Nephron (organoid): Measurements from ENCODE around the gene PNLDC1.
"Not testable (repeated sequence)": the region's sequence is repeated elsewhere in the genome, so short reads cannot be mapped to it uniquely, and the experiment has no call there.

Source experiments
- H3K27ac Mint-ChIP-seq, 3 experiments: 2 replicates each; pipeline ENCODE4 v1.8.0; 2020; ENCODE audit warnings: mixed read lengths in 3 of 3, mild to moderate bottlenecking in 2 of 3, moderate library complexity in 1 of 3
- H3K27me3 Mint-ChIP-seq: 2 replicates; pipeline ENCODE4 v1.8.0; 2021; ENCODE audit warnings: low read depth, mild to moderate bottlenecking, moderate library complexity, mixed read lengths
- H3K36me3 Mint-ChIP-seq: 2 replicates; pipeline ENCODE4 v1.8.0; 2020; ENCODE audit warnings: low read depth, mixed read lengths
- H3K4me1 Mint-ChIP-seq: 2 replicates; pipeline ENCODE4 v1.8.0; 2020; ENCODE audit warnings: mixed read lengths
- H3K4me3 Mint-ChIP-seq, 3 experiments: 2 replicates each; pipeline ENCODE4 v1.8.0; 2020; ENCODE audit warnings: mild to moderate bottlenecking in 3 of 3, mixed read lengths in 3 of 3, moderate library complexity in 2 of 3
- H3K9me3 Mint-ChIP-seq: 2 replicates; pipeline ENCODE4 v1.8.0; 2020; ENCODE audit warnings: mixed read lengths
- TF ChIP-seq, protein P1 (sequence below), 3 experiments: fragments of 200-600 bp; sonication (generic); IDR thresholded peaks; one replicate each; pipeline ENCODE4 v1.5.0; 2021; ENCODE audit warnings: antibody characterized with exemption in 3 of 3; ENCODE audit not compliant: unreplicated experiment in 3 of 3

The PNLDC1 gene

DNA sequence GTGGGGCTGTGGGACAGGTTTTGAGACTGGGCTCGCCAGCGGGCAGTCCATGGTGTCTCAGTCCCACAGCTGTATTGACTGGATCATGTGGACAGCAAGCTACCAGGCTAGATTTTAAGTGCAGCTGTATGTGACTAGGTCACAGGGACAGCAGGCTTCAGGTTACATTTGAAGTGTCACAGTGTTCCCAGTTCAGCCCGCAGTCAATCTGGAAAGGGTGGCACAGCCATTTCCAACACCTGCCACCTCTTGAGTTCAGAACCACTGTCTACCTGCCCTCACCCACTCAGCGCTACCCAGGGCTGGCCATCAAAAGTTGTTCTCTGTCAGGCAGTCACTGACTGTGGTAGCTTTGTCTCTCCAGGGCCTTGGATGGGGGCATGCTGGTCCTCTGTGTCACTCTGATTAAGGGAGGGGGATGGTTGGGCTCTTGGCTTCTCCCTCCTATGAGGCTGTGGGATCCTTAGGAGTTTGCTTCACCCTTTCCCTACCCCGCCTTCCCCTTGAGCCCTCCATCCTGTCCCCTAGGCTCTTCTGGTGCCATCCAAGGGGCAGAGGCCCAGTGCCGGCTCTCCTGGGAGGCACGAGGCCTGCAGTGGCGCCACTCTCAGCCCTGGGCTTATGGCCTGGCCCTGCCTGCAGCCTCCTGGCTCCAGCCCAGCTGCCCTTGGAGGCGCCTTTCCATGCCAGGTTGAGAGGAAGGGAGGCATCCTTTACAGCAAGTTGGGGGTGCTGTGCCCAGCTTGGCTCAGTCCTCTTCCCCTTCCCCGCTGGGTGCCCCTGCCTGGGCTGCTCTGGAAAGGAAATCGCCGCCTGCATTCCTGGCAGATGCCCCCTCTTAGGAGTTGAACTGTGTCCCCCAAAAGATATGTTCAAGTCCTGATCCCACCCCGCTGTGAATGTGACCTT lies 44.9 kb downstream of the PNLDC1 start:
- Mint-ChIP-seq H3K4me1 (no peaks in the 10 kb centered on the region), H3K27ac (no peak overlapping the region), H3K9me3 (peaks cover 8% of the 10 kb centered on the region), H3K27me3 (peaks cover 4% of the 10 kb centered on the region), H3K4me3 (no peak overlapping the region), H3K36me3 (no peaks in the 10 kb centered on the region)
- TF ChIP-seq, protein P1, sequence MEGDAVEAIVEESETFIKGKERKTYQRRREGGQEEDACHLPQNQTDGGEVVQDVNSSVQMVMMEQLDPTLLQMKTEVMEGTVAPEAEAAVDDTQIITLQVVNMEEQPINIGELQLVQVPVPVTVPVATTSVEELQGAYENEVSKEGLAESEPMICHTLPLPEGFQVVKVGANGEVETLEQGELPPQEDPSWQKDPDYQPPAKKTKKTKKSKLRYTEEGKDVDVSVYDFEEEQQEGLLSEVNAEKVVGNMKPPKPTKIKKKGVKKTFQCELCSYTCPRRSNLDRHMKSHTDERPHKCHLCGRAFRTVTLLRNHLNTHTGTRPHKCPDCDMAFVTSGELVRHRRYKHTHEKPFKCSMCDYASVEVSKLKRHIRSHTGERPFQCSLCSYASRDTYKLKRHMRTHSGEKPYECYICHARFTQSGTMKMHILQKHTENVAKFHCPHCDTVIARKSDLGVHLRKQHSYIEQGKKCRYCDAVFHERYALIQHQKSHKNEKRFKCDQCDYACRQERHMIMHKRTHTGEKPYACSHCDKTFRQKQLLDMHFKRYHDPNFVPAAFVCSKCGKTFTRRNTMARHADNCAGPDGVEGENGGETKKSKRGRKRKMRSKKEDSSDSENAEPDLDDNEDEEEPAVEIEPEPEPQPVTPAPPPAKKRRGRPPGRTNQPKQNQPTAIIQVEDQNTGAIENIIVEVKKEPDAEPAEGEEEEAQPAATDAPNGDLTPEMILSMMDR (IDR thresholded peaks at IDR 0.05; ENCODE audit: unreplicated experiment in 3 of 3) = no peak

DNA sequence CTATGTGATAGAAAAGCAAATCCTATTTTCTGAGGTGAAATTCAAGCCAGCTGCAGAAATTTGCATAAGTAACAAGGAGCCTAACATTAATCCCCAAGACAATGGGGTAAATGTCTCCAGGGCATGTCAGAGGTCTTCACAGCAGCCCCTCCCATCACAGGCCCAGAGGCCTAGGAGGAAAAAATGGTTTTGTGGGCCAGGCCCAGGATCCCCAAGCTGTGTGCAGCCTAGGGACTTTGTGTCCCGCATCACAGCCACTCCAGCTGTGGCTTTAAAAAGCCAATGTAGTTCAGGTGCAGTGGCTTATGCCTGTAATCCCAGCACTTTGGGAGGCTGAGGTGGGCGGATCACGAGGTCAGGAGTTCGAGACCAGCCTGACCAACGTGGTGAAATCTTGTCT lies 48.5 kb downstream of the PNLDC1 start:
- not testable (repeated sequence) for H3K27ac Mint-ChIP-seq, H3K27me3 Mint-ChIP-seq, H3K36me3 Mint-ChIP-seq, H3K4me1 Mint-ChIP-seq, H3K4me3 Mint-ChIP-seq
- peaks cover 11% of the 10 kb centered on the region for H3K9me3 Mint-ChIP-seq

DNA sequence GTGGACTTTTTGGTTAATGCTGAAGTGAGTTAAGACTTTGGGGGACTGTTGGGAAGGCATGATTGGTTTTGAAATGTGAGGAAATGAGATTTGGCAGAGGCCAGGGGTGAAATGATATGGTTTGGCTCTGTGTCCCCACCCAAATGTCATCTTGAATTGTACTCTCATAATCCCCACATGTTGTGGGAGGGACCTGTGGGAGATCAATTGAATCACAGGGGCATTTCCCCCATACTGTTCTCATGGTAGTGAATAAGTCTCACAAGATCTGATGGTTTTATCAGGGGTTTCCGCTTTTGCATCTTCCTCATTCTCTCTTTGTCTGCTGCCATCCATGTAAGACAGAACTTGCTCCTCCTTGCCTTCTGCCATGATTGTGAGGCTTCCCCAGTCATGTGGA lies 49.8 kb downstream of the PNLDC1 start:
- H3K9me3 Mint-ChIP-seq = peaks cover 11% of the 10 kb centered on the region
- H3K27me3 Mint-ChIP-seq, H3K27ac Mint-ChIP-seq, H3K4me3 Mint-ChIP-seq, H3K4me1 Mint-ChIP-seq, H3K36me3 Mint-ChIP-seq: not testable (repeated sequence)

DNA sequence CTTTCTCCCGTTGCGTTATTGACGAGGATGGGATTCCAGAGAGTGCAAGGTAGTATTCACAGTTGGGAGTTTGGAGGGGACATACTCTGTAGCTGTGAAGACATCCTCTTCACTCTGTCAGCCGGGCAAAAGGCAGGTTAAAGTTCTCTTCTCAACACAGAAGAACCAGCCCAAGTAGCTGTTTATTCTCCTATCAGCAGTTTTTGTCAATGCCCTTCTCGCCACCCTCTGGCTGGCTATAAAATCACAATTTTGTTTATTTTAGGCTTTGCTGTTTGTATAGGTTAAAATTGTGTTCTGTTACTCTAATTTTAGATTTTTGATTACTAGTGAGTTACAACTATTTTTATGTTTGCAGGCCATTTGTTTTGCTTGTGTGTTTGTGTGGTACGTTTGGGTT lies 52.8 kb downstream of the PNLDC1 start:
- Mint-ChIP-seq H3K36me3 (no peaks in the 10 kb centered on the region), H3K27me3 (peaks cover 2% of the 10 kb centered on the region), H3K9me3 (peaks cover 17% of the 10 kb centered on the region), H3K27ac (no peak overlapping the region), H3K4me3 (no peak overlapping the region), H3K4me1 (peaks cover 9% of the 10 kb centered on the region)
- TF ChIP-seq, protein P1 (IDR thresholded peaks at IDR 0.05; ENCODE audit: unreplicated experiment in 3 of 3) = peak in 2 of 3 experiments; percentile 3 to 25

DNA sequence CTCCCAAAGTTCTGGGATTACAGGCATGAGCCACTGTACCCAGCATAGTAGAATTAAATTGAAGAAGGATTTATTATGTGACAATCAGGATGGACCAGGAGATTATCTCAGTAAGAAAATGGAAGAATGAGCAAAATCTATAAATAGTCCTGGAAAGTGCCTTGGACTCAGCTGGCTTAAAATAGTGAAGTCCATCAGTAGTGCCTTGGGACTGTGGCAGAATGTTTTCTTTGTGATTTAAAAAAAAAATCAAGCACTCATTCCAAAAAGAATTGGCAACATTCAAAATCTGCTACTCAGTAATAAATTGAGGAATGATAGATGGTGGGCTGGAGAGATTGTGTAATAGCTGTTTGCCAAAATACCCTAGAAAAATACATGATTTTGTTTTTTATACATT lies 53.7 kb downstream of the PNLDC1 start:
- H3K36me3 Mint-ChIP-seq = no peaks in the 10 kb centered on the region
- no peak overlapping the region for H3K4me3 Mint-ChIP-seq
- TF ChIP-seq, protein P1 (IDR thresholded peaks at IDR 0.05; ENCODE audit: unreplicated experiment in 3 of 3) = no peak
- H3K27ac Mint-ChIP-seq = no peak overlapping the region
- H3K4me1 Mint-ChIP-seq = peaks cover 9% of the 10 kb centered on the region
- H3K9me3 Mint-ChIP-seq = peaks cover 17% of the 10 kb centered on the region
- H3K27me3 Mint-ChIP-seq = peaks cover 6% of the 10 kb centered on the region

DNA sequence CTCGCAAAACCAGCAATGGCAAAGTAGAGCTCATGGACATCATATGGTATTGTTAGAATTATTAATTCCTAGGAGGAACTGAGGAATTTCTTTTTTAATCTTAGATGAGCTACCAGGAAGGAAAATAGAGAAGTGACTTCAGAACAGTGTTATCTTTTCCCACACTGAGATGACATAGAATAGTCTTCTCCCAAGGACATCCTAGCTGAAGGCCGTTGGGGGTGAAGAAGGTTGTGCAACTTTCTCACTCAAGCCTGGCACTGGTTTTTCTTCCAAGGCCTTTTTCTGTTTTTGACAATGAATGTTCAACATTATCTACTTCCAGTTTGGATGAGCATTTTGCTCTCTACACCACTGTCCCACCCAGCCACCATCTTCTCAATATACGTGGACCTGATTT lies 54.9 kb downstream of the PNLDC1 start:
- peaks cover 16% of the 10 kb centered on the region for H3K9me3 Mint-ChIP-seq
- H3K27me3 Mint-ChIP-seq = peaks cover 6% of the 10 kb centered on the region
- no peak overlapping the region for H3K27ac Mint-ChIP-seq
- TF ChIP-seq, protein P1 (IDR thresholded peaks at IDR 0.05; ENCODE audit: unreplicated experiment in 3 of 3) = no peak
- H3K36me3 Mint-ChIP-seq = no peaks in the 10 kb centered on the region
- H3K4me3 Mint-ChIP-seq = no peak overlapping the region
- peaks cover 9% of the 10 kb centered on the region for H3K4me1 Mint-ChIP-seq

DNA sequence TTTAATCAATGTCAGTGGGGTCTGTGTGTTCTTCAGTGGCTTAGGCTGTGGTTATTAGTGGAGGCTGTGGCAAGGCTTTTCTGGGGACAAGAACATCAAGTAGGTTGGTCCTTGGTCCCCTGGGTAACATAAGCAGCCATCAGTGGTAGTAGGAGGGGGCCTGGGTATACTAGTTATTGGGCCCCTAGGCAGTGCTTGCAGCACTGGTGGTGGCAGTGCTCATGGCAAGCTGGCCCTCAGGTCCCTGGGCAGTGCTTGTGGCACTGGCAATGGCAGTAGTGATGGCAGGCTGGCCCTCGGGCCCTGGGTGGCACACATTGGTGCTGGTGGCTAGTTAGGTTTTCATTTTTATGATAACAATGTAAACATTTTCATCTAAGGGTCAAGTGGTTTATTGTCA lies 58.2 kb downstream of the PNLDC1 start:
- TF ChIP-seq, protein P1 (IDR thresholded peaks at IDR 0.05; ENCODE audit: unreplicated experiment in 3 of 3) = no peak
- Mint-ChIP-seq H3K9me3 (peaks cover 13% of the 10 kb centered on the region), H3K4me3 (no peak overlapping the region), H3K4me1 (peaks cover 5% of the 10 kb centered on the region), H3K36me3 (no peaks in the 10 kb centered on the region), H3K27ac (no peak overlapping the region), H3K27me3 (peaks cover 11% of the 10 kb centered on the region)
